Measurements from ENCODE around the gene THAP8. TPM values are rescaled to one million over a fixed set of nuclear protein-coding genes. Genes with fewer than 3 reads are reported as not detected.

THAP8 gene
- total RNA-seq, 2 donors from 2014 or later, result 6.4 to 6.6 TPM

GRCh38 chr19:36032251-36033104, 21.6 kb downstream of the THAP8 start, which contains the start of gene CLIP3:
TSS of gene CLIP3 (minus strand) at chr19:36032873. CDS start at chr19:36032357, 516 bp downstream.
- TF ChIP-seq CTCF (IDR thresholded peaks at IDR 0.05), result peak; percentile 46
- ATAC-seq (ENCODE audit: insufficient number of reproducible peaks, low FRiP score, low read depth) (peak; percentile 66), DNase-seq (ENCODE audit: low spot score) (no peak)
- Histone ChIP-seq H3K27ac (peak within 1 kb of the TSS; percentile 81 to 83), H3K9me3 (no peaks in the 10 kb centered on the region), H3K36me3 (no peaks in the 10 kb centered on the region), H3K4me1 (ENCODE audit: control insufficient read depth in 1 of 2, low read depth in 2 of 2) (peaks cover 5 to 10% of the 10 kb centered on the region in 2 donors), H3K27me3 (replicated peaks; ENCODE audit: insufficient read depth) (no peaks in the 10 kb centered on the region), H3K4me3 (peak within 1 kb of the TSS; percentile 99)

GRCh38 chr19:36031308-36031707, 22.8 kb downstream of the THAP8 start:
- peaks cover 5 to 10% of the 10 kb centered on the region in 2 donors for H3K4me1 ChIP-seq (ENCODE audit: control insufficient read depth in 1 of 2, low read depth in 2 of 2)
- no peak for DNase-seq (ENCODE audit: low spot score)
- peaks cover 10% of the 10 kb centered on the region for H3K36me3 ChIP-seq
- no peak for TF ChIP-seq CTCF (IDR thresholded peaks at IDR 0.05)
- no peak for ATAC-seq (ENCODE audit: insufficient number of reproducible peaks, low FRiP score, low read depth)
- no peaks in the 10 kb centered on the region for H3K27me3 ChIP-seq (replicated peaks; ENCODE audit: insufficient read depth)
- H3K27ac ChIP-seq, result no peak overlapping the region
- no peaks in the 10 kb centered on the region for H3K9me3 ChIP-seq
- H3K4me3 ChIP-seq, result no peak overlapping the region

- no peaks in the 10 kb centered on the region for H3K9me3 ChIP-seq
- no peak for TF ChIP-seq CTCF (IDR thresholded peaks at IDR 0.05)
- H3K36me3 ChIP-seq, result peaks cover 15% of the 10 kb centered on the region
- no peak overlapping the region for H3K4me3 ChIP-seq
- ATAC-seq (ENCODE audit: insufficient number of reproducible peaks, low FRiP score, low read depth) (no peak), DNase-seq (ENCODE audit: low spot score) (no peak)
- H3K4me1 ChIP-seq (ENCODE audit: control insufficient read depth in 1 of 2, low read depth in 2 of 2), result peaks cover 5 to 10% of the 10 kb centered on the region in 2 donors
- H3K27me3 ChIP-seq (replicated peaks; ENCODE audit: insufficient read depth), result no peaks in the 10 kb centered on the region
- no peak overlapping the region for H3K27ac ChIP-seq
These were observed 23.6 kb downstream of the THAP8 start for GRCh38 chr19:36030264-36031148.

GRCh38 chr19:36028313-36029041, 25.6 kb downstream of the THAP8 start:
- Histone ChIP-seq H3K27ac (no peak overlapping the region), H3K36me3 (peaks cover 26% of the 10 kb centered on the region)

More at GRCh38 chr19:36028313-36029041, 25.6 kb downstream of the THAP8 start:
- H3K27me3 ChIP-seq (replicated peaks; ENCODE audit: insufficient read depth), result no peaks in the 10 kb centered on the region
- no peak for DNase-seq (ENCODE audit: low spot score)
- peaks cover 5 to 10% of the 10 kb centered on the region in 2 donors for H3K4me1 ChIP-seq (ENCODE audit: control insufficient read depth in 1 of 2, low read depth in 2 of 2)
- no peak for TF ChIP-seq CTCF (IDR thresholded peaks at IDR 0.05)
- no peaks in the 10 kb centered on the region for H3K9me3 ChIP-seq
- no peak for ATAC-seq (ENCODE audit: insufficient number of reproducible peaks, low FRiP score, low read depth)
- H3K4me3 ChIP-seq, result no peak overlapping the region

Measured in thoracic aorta (tissue), 2 donors.